BJ (cell line): ENCODE measurements around the gene BTRC. TPM values are rescaled to one million over a fixed set of nuclear protein-coding genes. Genes with fewer than 3 reads are reported as not detected.
A peak's percentile ranks its signal among the peaks of the same experiment; 100 is the strongest.
"Not testable (repeated sequence)": the region's sequence is repeated elsewhere in the genome, so short reads cannot be mapped to it uniquely, and the experiment has no call there.

Experiments used
- CTCF ChIA-PET: fragments of 350-600 bp; formaldehyde crosslinking; extraction: SDS; loops from one replicate; lab custom pipeline; 2021; ENCODE audit warnings: antibody characterized with exemption, inconsistent platforms; lab: Yijun Ruan, JAX
- POLR2A ChIA-PET: fragments of 300-600 bp; sonication (Branson Sonifier 250); formaldehyde crosslinking; extraction: SDS; loops from one replicate; lab custom pipeline; 2021; ENCODE audit warnings: antibody characterized with exemption; lab: Charles Lee
- DNase-seq: peaks from one replicate; pipeline ENCODE4 v3.0.0-alpha.2; 2011; ENCODE audit warnings: low read depth
- H3K27me3 ChIP-seq: 2 replicates; pipeline ENCODE4 v1.6.0; 2011; ENCODE audit warnings: low read length; ENCODE audit not compliant: control insufficient read depth, insufficient read depth
- H3K36me3 ChIP-seq: 2 replicates; pipeline ENCODE4 v1.5.1; 2011; ENCODE audit warnings: low read length; ENCODE audit not compliant: control insufficient read depth, insufficient read depth
- H3K4me3 ChIP-seq: 2 replicates; pipeline ENCODE4 v1.5.1; 2011; ENCODE audit warnings: low read depth, mild to moderate bottlenecking, control low read depth, low read length
- CTCF ChIP-seq: IDR thresholded peaks from 2 replicates; pipeline ENCODE4 v1.5.1; 2011; ENCODE audit warnings: low read depth, mild to moderate bottlenecking, control low read depth, inconsistent platforms, low read length, moderate library complexity; ENCODE audit not compliant: insufficient read depth
- polyA plus RNA-seq: library from polyadenylated mRNA; depleted of rRNA; stranded (reverse); fragments of >200 nt; gene quantifications from 2 replicates; pipeline ENCODE4 v1.2.3, GENCODE V29; 2011

BTRC gene
- polyA plus RNA-seq, 1 experiment: 9.1 TPM

GRCh38 chr10:101355072-101355706, 1.2 kb downstream of the BTRC start:
- no peak for TF ChIP-seq CTCF
- H3K4me3 ChIP-seq: peak overlapping the region; percentile 71
- POLR2A ChIA-PET: interaction anchor here (0.9 kb wide), 1 partner anchor 8 kb away, joined by 3 read pairs; no protein-coding TSS in a partner anchor
- CTCF ChIA-PET: interaction anchor here (0.9 to 1.4 kb wide), 3 partner anchors 9 to 112 kb away, joined by 3 read pairs; no protein-coding TSS in a partner anchor
- H3K27me3 ChIP-seq: 0 out of 2 replicates have a peak, but pooled peaks cover under 1% of the 10 kb centered on the region
- no peak for DNase-seq
- H3K36me3 ChIP-seq: no peaks in the 10 kb centered on the region

- ChIA-PET CTCF (interaction anchor here (0.9 kb wide), 1 partner anchor 10 kb away, joined by 3 read pairs; no protein-coding TSS in a partner anchor), POLR2A (no interaction called here)
- TF ChIP-seq CTCF: no peak
- Histone ChIP-seq H3K36me3 (no peaks in the 10 kb centered on the region), H3K27me3 (no peaks in the 10 kb centered on the region), H3K4me3 (no peak overlapping the region)
- no peak for DNase-seq
Measured at GRCh38 chr10:101356132-101356531, 2.2 kb downstream of the BTRC start.

GRCh38 chr10:101357958-101358357, 4.0 kb downstream of the BTRC start:
- CTCF ChIA-PET: no interaction called here
- POLR2A ChIA-PET: no interaction called here
- TF ChIP-seq CTCF: no peak
- H3K36me3 ChIP-seq: no peaks in the 10 kb centered on the region
- no peaks in the 10 kb centered on the region for H3K27me3 ChIP-seq
- DNase-seq: no peak
- H3K4me3 ChIP-seq: no peak overlapping the region

GRCh38 chr10:101358706-101359300, 4.8 kb downstream of the BTRC start:
- Histone ChIP-seq H3K4me3 (no peak overlapping the region), H3K27me3 (no peaks in the 10 kb centered on the region), H3K36me3 (no peaks in the 10 kb centered on the region)
- DNase-seq: no peak
- TF ChIP-seq CTCF: no peak
- ChIA-PET POLR2A (no interaction called here), CTCF (no interaction called here)

- DNase-seq, H3K36me3 ChIP-seq, POLR2A ChIA-PET, H3K27me3 ChIP-seq, H3K4me3 ChIP-seq: not testable (repeated sequence)
- CTCF ChIA-PET: interaction anchor here (0.9 kb wide), 1 partner anchor 107 kb away, joined by 3 read pairs; no protein-coding TSS in a partner anchor
Measured at GRCh38 chr10:101360090-101360489, 6.1 kb downstream of the BTRC start.

GRCh38 chr10:101360841-101361240, 6.9 kb downstream of the BTRC start:
- CTCF ChIA-PET, DNase-seq, H3K4me3 ChIP-seq, POLR2A ChIA-PET, H3K36me3 ChIP-seq, H3K27me3 ChIP-seq: not testable (repeated sequence)
